MG63 (cell line): Measurements from ENCODE around the gene COX5B. TPM values are rescaled to one million over a fixed set of nuclear protein-coding genes. Genes with fewer than 3 reads are reported as not detected.

ENCODE experiments used
- DNase-seq: peaks from one replicate; pipeline ENCODE4 v3.0.0-alpha.2; 2020
- H3K27me3 ChIP-seq: fragments of 250-450 bp; sonication (Bioruptor Pico); 2 replicates; pipeline ENCODE4 v1.5.1; 2020; ENCODE audit warnings: mild to moderate bottlenecking, moderate library complexity
- H3K36me3 ChIP-seq: fragments of 250-450 bp; sonication (Bioruptor Pico); 2 replicates; pipeline ENCODE4 v1.5.1; 2020; ENCODE audit warnings: mild to moderate bottlenecking, moderate library complexity
- H3K4me3 ChIP-seq: fragments of 250-450 bp; sonication (Bioruptor Pico); 2 replicates; pipeline ENCODE4 v1.5.1; 2020; ENCODE audit warnings: mild to moderate bottlenecking, moderate library complexity
- H3K9me3 ChIP-seq: fragments of 250-450 bp; sonication (Bioruptor Pico); 2 replicates; pipeline ENCODE4 v1.5.1; 2020; ENCODE audit warnings: mild to moderate bottlenecking, moderate library complexity
- total RNA-seq: library from RNA; depleted of rRNA; stranded (reverse); fragments of >200 nt; shearing (Covaris generic); gene quantifications from 2 replicates; pipeline ENCODE4 v1.2.3, GENCODE V29; 2014; ENCODE audit warnings: low replicate concordance

The COX5B gene
- total RNA-seq, 1 experiment from 2014 or later, result 541 TPM

DNA sequence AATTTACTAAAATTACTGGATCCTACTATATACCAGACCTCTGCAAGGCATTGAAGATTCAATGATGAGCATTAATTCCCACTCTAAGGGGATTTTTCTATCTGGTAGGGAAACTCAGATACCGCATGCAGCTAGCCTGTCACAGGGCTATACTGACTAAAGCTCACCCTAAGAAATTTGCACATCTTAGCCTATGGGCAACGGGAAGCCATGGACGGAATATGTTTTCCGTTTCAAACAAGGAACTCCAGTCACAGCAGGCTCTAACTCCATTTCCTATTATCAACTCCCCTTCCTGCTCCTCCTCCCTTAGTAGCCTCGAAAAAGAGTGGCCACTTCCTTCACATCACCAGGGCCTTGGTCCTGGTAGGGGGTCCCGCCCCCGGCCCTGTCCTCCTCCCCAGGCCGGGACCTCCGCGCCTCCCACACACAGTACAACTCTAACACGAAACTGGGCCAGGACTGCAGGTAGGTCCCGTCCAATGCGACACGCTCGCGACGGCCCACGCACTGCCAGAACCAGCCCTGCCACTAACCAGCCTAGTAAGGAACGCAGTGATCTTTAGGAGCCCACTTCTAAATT lies 659 bp upstream of the COX5B start:
- peak; percentile 32 for DNase-seq
- Histone ChIP-seq H3K27me3 (no peaks in the 10 kb centered on the region), H3K4me3 (peak overlapping the region; percentile 97), H3K9me3 (no peaks in the 10 kb centered on the region), H3K36me3 (peaks cover 25% of the 10 kb centered on the region)

DNA sequence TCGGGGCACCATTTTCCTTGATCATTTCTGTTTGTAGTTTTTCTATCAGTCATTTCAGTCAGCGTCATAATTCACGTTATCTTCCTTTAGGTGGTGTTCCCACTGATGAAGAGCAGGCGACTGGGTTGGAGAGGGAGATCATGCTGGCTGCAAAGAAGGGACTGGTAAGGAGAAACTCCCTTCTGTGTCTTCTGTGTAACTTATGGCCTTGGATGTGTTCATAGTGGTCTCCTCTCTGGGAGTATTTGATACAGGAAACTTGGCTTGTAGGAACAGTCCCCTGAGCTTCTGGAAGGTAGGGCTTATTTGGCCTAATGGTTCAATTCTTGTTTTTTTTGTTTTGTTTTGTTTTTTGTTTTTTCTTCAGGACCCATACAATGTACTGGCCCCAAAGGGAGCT lies 1.1 kb downstream of the COX5B start:
- Histone ChIP-seq H3K4me3 (peak overlapping the region; percentile 97), H3K36me3 (peaks cover 25% of the 10 kb centered on the region), H3K27me3 (no peaks in the 10 kb centered on the region), H3K9me3 (no peaks in the 10 kb centered on the region)
- DNase-seq, result no peak

DNA sequence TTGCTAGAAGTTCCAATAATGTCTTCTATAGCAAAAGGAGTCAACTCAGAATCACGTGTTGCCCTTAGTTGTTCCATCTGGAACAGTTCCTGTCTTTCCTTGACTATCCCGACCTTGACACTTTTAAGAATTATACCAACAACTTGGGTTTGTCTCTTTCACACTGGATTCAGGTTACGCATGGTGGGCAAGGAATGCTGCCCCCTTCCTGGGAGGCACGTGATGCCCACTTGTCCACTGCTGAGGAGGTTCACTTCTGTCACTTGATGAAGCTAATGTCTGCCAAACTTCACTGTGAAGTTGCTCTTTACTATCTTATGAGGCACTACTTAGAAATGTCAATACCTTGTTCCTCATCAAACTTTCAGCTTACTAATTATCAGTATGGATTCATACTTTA lies 5.3 kb downstream of the COX5B start:
- H3K36me3 ChIP-seq, result peaks cover 39% of the 10 kb centered on the region
- no peak overlapping the region for H3K4me3 ChIP-seq
- H3K27me3 ChIP-seq, result no peaks in the 10 kb centered on the region
- no peak for DNase-seq
- H3K9me3 ChIP-seq, result peaks cover 10% of the 10 kb centered on the region; the same call in 1 of the 2 replicates

DNA sequence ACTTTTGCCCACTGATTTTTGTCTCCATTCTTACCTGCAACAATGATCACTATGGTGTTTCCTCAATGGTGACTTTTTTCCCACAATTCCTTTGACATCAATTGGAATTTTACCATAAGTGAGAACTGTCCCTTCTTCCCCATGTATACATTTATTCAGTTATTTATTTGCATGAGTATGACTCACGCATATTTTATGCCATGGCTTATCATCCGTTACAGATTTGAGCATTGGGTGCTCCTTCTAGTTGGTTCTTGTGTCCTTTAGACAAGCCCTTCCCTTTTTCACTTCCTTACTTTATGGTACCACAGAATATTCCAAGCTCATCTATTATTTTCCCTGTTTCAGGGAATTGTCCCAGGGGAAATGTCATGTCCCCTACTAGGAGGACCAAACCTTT lies 7.6 kb downstream of the COX5B start:
- DNase-seq, result no peak
- peaks cover 42% of the 10 kb centered on the region for H3K36me3 ChIP-seq
- H3K9me3 ChIP-seq, result peaks cover 10% of the 10 kb centered on the region; the same call in 1 of the 2 replicates
- H3K4me3 ChIP-seq, result no peak overlapping the region
- H3K27me3 ChIP-seq, result no peaks in the 10 kb centered on the region

DNA sequence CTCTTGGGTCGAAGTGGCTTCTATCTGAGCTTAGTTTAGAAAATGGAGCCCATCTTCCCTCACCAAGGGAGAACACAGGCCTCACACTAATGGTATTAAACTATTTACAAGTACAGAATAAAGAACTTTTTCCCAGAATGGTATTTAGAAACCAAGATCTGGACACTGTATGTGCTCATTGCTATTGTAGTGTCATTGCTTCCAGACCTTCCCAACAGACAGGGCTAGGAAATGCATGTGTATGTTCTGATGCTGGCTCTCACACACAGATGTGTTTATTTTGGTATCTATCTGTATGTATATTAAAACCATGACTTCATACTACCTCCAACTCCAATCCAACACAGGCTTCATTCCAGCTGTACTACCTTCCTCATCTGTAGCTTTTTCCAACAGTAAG lies 8.0 kb downstream of the COX5B start:
- Histone ChIP-seq H3K4me3 (no peak overlapping the region), H3K36me3 (peaks cover 42% of the 10 kb centered on the region), H3K27me3 (no peaks in the 10 kb centered on the region), H3K9me3 (peaks cover 10% of the 10 kb centered on the region; the same call in 1 of the 2 replicates)
- DNase-seq, result no peak

DNA sequence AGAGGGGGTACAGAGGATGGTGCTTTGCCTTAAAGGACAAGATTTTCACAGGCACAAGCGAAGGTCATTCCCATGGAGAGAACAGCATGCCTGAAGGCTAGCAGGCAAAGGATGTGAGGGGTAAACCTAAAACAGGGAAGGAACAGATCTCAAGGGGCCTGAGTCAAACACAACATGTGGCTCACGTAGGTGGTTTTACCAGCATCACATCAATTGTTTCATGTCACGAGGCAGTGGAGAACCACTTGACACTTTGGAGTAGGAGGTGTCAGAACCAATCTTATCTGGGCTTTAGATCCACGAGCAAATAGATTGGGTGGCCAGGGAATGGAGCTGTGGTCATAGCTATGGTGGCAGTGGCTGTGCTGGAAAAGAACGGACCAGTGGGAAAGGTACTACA lies 8.4 kb downstream of the COX5B start:
- DNase-seq, result no peak
- Histone ChIP-seq H3K4me3 (no peak overlapping the region), H3K27me3 (no peaks in the 10 kb centered on the region), H3K9me3 (peaks cover 10% of the 10 kb centered on the region; the same call in 1 of the 2 replicates), H3K36me3 (peaks cover 42% of the 10 kb centered on the region)

DNA sequence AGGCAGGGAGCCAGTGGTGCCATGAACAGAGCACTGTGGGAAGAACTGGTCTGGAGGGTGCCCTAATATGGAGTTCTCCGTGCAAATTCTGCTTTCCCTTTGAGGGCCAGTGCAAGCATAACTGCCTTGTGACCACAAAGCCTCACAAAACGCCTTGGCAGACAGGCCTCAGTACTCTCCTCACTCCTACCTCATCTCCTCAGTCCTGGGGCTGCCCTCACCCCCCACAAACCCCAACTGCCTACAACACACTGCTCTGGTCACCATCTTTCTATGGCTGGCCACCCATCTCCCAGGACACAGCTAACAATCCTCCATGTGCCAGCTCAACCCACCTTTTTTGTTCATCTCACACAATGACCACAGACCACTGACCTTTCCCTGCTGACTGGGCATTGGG lies 8.9 kb downstream of the COX5B start:
- Histone ChIP-seq H3K36me3 (peaks cover 38% of the 10 kb centered on the region), H3K4me3 (no peak overlapping the region), H3K9me3 (peaks cover 10% of the 10 kb centered on the region; the same call in 1 of the 2 replicates), H3K27me3 (no peaks in the 10 kb centered on the region)
- no peak for DNase-seq

DNA sequence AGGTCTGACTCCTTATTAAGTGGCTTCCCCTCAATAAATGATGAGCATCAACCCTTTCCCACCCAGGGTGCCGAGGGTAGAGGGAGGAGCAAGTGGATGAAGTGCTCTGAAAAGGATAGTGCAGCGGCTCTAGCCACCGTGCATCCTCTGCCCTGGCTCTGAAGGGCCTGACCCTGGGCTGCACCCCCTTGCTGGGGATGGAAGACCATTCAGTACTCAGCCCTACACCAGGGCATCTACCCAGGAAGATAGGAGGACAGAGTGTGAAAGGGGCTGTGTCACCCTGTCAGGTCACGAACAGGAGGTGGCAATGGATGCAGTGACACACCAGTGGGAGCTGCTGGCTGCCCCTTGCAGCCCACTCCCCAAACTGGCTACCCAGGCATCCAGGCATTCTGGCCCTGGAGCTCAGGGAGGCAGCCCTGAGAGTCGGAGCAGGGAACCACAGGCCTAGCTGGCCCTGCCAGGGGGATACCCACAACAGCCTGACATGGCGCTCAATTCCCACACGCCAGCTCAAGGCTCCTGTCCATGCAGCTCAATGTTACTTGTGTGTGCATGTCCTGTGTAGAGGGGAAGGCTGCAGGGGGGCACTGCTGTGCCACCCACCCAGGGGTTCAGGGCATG lies 10.4 kb downstream of the COX5B start:
- Histone ChIP-seq H3K36me3 (peaks cover 44% of the 10 kb centered on the region), H3K27me3 (no peaks in the 10 kb centered on the region), H3K9me3 (peaks cover 10% of the 10 kb centered on the region; the same call in 1 of the 2 replicates), H3K4me3 (no peak overlapping the region)
- no peak for DNase-seq

DNA sequence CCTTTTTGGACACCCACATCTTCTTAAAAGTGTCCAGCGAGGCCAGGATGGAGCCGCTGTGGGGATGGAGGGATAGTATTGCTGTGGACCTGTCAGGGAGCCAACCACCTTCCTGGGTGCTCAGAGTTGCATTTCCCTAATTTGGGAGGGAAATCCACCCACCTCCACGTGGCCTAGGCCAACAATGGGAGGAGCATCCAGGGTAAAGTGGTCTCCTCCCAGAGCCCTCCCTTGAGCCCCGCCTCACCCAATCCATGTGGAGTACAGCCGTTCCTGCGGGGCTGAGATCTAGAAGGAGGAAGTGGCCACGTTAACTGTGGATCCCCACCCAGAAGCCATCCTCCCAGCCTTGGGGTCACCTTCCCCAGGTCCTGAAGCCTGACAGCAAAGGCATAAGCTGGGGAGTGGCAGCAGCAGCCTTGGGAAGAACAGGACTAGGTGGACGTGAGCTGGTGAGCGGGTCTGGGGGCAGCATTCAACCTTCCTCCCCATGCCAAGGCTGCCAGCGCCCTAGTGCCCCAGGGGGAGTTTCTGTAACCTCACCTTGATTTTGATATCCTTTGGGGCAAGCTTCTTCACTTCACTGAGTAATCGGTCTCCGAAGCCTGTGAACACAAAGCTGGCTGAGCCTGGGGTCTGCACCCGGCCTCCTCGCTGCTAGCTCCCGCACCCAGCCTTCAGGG lies 11.2 kb downstream of the COX5B start:
- DNase-seq, result no peak
- H3K9me3 ChIP-seq, result peaks cover 10% of the 10 kb centered on the region; the same call in 1 of the 2 replicates
- H3K4me3 ChIP-seq, result no peak overlapping the region
- H3K27me3 ChIP-seq, result no peaks in the 10 kb centered on the region
- peaks cover 44% of the 10 kb centered on the region for H3K36me3 ChIP-seq

DNA sequence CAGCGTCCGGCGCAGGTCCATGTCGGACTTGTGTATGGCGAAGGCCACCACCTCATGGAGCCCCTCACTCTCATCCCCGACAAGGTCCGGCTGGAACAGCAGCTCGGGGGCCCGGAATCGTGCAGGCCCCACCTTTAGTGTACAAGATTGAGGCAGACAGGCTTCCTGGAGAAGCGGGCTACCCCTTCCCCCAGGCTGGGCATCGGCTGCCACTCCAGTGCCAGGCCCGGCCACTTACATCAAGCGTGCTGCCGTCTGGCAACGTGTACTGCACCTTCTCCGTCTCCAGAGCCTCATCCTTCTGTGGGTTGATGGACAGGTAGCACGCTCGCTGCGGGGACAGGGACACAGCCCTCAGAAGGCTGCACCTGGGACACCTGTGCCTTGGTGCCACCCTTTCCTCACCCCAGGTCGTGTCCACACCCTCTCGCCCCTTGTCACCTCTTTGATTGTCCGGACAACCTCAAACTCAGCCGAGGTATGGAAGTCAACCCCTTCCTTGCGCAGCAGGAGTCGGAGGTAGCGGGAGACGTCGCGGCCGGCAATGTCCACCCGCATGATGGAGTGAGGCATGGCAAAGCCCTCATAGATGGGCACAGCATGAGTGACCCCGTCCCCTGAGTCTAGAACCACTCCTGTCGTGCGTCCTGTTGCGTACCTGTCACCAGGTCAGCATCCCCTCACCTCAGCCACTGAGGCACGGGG lies 12.3 kb downstream of the COX5B start:
- Histone ChIP-seq H3K27me3 (no peaks in the 10 kb centered on the region), H3K9me3 (peaks cover 10% of the 10 kb centered on the region; the same call in 1 of the 2 replicates), H3K36me3 (peaks cover 44% of the 10 kb centered on the region), H3K4me3 (no peak overlapping the region)
- no peak for DNase-seq

DNA sequence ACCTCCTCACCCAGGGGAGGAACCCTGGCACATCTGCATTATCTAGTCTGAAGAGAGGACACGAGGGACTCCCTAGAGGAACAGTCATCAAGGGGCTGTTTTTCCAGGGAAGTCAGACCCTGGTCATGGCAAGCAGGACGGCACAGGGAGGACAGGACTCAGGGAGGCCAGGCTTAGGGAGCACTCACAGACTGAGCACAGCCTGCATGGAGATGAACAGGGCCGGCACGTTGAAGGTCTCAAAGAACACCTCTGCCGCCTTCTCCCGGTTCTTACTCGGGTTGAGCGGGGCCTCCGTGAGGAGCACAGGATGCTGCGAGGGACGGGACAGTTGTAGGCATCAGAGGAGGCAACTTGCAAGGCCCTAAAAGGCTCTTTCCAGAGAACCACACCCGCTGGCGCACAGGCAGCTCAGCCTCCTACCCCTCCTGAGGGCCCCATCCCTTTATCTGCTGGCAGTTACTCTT lies 12.9 kb downstream of the COX5B start:
- peaks cover 40% of the 10 kb centered on the region for H3K36me3 ChIP-seq

DNA sequence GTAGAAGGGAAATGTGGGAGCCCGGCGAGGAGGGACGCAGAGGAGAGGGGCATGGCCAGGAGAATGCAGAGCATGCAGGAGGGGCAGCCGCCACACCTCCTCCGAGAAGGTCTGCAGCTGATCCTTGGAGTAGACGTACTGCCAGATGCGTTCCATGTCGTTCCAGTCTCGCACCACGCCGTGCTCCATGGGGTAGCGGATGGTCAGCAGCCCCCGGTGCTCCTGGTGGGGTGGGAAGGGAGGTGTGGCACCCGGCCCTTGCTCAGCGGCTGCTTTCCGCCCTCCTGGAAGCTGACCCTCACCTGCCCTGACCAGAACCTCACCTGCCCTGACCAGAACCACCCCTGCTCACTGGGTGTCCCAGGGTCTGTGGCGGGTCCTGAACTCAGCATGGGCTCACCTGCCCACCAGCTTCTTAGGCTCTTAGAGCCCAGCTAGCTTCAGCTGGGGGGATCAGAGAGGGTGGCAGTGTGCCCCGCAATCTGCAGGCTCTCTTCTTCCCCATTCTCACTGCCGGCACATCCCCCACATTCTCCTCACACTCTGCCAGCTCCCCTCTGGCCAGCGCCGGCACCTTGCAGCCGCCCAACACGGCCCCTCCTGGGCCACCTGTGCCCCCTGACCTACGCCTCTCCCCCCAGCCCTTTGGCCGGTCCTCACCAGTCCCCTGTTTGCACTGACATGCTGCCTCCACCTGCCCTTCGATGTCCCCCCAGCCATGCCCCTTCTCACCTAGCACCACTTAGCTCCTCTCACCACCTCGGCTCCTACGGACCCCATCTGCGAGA lies 13.6 kb downstream of the COX5B start:
- no peaks in the 10 kb centered on the region for H3K27me3 ChIP-seq
- no peak overlapping the region for H3K4me3 ChIP-seq
- H3K36me3 ChIP-seq, result peaks cover 35% of the 10 kb centered on the region
- no peak for DNase-seq
- peaks cover 1% of the 10 kb centered on the region; the same call in 1 of the 2 replicates for H3K9me3 ChIP-seq

More for the DNA sequence above, 12.9 kb downstream of the COX5B start:
- no peak for DNase-seq
- Histone ChIP-seq H3K4me3 (no peak overlapping the region), H3K9me3 (peaks cover 6% of the 10 kb centered on the region; the same call in 1 of the 2 replicates), H3K27me3 (no peaks in the 10 kb centered on the region)

DNA sequence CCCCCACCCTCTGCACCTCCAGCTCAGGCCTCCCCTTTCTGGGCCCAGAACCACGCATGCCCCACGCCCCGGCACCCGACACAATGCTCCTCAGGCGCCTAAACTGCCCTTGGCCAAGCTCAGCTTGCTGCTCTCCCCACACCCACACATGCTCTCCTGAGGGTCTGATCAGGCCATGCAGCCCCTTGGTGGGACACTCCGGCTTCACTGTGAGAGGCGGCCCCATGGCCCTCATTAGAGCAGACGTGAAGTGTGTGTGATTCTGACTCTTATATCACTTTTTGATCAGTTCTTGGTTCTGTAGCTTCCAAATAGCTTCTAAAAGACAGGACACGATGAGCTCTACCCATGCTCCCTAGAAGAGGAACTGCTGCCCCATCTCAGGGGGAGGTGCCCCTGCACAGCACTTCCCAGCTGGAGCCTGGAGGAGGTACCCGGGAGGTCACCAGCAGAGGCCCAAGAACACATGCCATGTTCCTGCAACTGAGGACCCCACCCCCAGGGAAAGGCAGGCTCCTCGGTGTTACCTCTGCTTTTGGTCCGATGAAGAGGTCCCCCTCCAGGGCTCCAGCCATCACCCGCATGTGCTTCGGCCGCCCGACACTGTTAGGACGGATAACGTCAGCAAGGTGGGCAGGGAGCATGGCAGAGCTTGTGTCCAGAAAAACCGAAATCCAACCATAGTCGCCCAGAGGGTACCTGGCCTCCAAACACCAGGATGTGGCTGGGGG lies 14.3 kb downstream of the COX5B start:
- no peaks in the 10 kb centered on the region for H3K9me3 ChIP-seq
- H3K27me3 ChIP-seq, result no peaks in the 10 kb centered on the region
- no peak for DNase-seq
- H3K36me3 ChIP-seq, result peaks cover 35% of the 10 kb centered on the region
- no peak overlapping the region for H3K4me3 ChIP-seq

DNA sequence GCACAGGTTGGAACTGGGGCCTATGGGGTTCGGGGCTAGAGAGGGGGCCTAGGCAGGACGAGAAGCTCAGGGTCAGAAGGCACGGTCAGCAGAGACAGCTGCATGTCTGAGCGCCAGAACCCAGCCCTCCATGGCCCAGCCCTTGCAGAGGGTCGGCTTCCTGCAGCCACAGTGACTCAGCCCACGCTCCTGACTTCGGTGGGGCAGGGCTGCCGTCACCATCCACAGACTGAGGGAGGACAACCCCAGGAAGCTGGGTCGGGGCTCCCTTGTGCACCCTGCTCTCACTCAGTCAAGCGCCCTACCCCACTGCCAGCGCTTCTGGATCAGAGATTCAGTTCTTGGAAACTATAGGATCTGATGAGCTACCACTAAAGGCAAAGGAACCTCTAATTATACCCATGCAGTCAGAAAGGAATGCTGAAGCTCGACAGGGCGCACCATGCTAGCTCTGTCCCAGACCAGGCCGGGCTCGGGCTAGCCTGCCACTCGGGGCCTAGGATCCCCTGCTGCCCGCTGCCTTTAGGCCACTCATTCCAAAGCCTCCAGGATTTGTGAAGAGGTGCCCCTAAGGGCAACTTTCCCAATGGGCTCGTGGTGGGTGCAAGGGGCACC lies 15.0 kb downstream of the COX5B start:
- Histone ChIP-seq H3K27me3 (no peaks in the 10 kb centered on the region), H3K4me3 (no peak overlapping the region), H3K9me3 (no peaks in the 10 kb centered on the region), H3K36me3 (peaks cover 32% of the 10 kb centered on the region)
- no peak for DNase-seq

DNA sequence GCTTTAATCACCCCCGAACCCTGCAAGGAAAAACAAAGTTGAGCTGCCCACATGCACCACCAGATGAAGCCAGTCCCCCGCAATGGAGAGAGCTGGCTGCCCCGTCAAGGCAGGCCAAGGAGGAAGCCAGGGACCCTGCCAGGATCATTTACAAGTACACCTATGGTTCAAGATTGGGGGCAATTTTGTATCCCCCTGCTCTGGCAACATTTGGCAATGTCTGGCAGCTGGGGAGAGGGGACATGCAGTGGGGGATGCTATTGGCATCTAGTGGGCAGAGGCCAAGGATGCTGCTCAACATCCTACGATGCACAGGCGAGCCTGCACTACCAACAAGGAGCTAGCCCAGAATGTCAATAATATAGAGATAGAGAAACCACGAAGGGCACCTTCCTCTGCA lies 16.1 kb downstream of the COX5B start:
- H3K27me3 ChIP-seq, result no peaks in the 10 kb centered on the region
- DNase-seq, result no peak
- H3K9me3 ChIP-seq, result no peaks in the 10 kb centered on the region
- no peak overlapping the region for H3K4me3 ChIP-seq
- H3K36me3 ChIP-seq, result peaks cover 24% of the 10 kb centered on the region
